RCC 7860 (cell line): ENCODE data around the gene SLC25A30.

Experiments
- DNase-seq: peaks from one replicate; pipeline ENCODE4 v3.0.0-alpha.2; 2015; ENCODE audit warnings: low spot score
- FAIRE-seq: peaks from 2 replicates; lab custom pipeline; 2012; peaks lifted over from hg19 to GRCh38; lab: Jason Lieb, UNC

Gene SLC25A30, protein sequence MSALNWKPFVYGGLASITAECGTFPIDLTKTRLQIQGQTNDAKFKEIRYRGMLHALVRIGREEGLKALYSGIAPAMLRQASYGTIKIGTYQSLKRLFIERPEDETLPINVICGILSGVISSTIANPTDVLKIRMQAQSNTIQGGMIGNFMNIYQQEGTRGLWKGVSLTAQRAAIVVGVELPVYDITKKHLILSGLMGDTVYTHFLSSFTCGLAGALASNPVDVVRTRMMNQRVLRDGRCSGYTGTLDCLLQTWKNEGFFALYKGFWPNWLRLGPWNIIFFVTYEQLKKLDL

DNA sequence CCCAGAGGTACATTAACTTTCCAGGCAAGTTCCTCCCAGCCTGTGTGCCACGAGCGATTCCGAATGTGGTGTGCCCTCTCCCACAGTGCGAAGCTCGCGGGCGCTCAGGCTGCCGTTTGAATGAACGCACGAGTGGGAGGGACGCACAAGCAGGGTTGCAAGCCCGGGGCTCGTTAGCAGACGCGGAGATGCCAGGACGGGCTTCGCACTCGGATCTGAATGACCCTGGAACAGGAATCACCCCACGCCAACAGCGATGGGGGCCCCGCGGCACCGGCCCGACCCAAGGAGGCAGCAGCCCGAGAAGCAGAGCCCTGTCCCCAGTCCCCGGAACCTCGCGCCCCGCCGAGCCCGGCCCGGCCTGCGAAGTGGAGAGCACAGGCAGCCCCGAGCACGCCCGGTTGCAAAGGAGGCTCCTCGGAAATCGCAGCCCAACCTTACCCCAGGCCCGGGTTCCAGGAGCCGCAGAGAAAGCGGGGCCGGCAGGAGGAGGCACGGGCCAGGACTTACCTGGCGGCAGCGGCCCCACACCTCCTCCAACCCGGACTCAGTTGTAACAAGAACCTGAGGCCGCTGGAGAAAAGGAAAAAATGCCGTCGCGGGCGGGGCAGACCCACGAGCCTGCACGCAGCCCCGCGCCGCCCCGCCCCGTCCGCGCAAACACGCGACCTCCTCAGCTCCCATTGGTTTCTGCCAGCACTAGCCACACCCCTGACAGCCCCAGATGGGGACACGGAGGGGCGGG is at the start of gene SLC25A30:
TSS of gene SLC25A30 (minus strand) at position 584 of the 745 bp plus-strand sequence. CDS start 6,948 bp downstream, outside the sequence.
- DNase-seq (peak; percentile 70), FAIRE-seq (no peak)

DNA sequence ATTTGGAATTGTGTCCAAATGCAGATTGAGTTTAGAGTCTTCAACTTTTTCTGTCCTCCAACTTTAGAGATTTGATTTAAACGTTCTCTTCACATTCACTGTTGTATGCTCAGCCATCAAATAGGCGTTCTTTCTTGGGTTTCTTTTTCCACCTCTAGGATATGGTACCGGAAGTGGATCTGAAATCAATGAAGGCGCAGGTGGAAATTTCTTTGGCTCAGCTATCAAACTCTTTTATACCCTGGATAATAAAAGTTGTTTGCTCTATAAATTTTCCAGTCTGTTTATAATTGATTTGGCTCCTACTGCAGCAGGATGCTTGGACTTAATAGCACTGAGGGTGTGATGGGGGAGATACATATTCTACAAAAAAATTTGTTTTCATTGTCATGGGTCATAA is 48.2 kb upstream of the SLC25A30 start:
- DNase-seq (no peak), FAIRE-seq (no peak)

- DNase-seq: peak; percentile 91
- FAIRE-seq: peak; percentile 87
These were observed 46.7 kb upstream of the SLC25A30 start, which contains the start of gene COG3 for GRCh38 chr13:45464687-45465453. TSS of gene COG3 (plus strand) at chr13:45464939. CDS start at chr13:45465037, 98 bp downstream.

DNA sequence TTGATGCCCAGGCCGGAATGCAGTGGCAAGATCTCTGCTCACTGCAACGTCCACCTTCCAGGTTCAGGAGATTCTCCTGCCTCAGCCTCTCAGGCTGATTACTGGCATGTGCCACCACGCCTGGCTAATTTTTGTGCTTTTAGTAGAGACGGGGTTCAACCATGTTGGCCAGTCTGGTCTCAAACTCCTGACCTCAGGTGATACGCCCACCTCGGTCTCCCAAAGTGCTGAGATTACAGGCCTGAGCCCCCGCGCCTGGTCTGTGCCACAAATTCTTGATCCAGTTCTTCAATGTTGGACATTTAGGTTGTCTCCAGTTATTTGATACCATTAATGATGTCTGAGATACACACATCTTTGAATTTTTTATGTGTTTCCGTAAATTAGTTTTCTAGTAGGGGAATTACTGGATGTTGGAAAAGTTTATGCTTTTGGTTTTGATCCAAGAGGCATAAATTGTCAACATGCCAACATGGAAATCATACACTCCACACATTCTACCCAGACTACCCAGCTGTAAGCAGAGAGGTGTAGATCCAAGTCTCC is 46.0 kb upstream of the SLC25A30 start:
- DNase-seq (no peak), FAIRE-seq (no peak)

GRCh38 chr13:45456196-45456972 is 38.2 kb upstream of the SLC25A30 start:
- FAIRE-seq (no peak), DNase-seq (no peak)

DNA sequence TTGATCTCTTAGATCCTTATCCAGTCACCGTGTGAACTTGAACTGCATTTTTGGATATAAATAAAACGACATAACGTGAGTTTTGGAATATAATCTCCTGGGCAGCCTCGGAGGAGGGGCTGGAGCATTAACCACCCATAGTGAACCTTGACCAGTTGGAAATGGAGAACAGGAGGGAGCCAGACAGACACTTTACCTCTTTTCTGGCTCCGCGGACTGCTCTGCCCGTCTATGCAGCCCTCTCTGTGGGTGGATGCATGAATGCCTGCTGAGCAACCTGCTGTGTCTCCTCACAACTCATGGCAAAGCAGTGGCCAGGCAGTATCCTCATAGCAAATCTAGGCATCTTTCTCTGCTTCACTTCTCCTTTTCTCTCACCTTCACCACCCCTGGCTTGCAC is 36.0 kb upstream of the SLC25A30 start:
- DNase-seq: no peak
- FAIRE-seq: no peak

GRCh38 chr13:45451282-45451681 is 33.1 kb upstream of the SLC25A30 start:
- DNase-seq (no peak), FAIRE-seq (no peak)

DNA sequence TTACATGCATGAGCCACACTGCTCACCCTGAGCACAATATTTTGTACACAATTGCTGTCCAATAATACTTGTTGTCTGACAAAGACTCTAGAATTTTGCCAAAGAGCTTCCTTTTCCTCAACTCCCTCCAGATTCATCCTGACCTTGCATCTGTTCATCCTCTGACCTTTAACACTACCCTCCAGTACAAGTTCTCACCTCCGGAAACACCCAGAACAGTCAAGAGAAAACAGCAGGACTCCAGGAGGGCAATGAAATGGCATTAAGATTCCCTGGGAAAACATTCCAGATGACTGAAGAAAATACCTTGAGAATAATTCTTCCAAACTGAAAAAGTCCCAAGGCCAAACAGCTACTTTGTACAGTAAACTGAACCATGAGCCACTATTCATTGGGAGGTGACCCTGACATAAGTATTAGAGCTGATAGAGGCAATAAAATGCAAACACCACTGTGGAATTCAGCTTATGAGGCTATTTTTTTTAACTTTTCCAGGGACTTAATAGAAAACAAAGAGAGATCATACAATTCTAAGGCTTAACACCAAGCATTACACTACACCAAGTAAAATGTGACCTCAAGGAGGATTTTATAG is 30.9 kb upstream of the SLC25A30 start:
- FAIRE-seq (no peak), DNase-seq (no peak)

GRCh38 chr13:45447050-45447661 is 29.0 kb upstream of the SLC25A30 start:
- no peak for DNase-seq
- FAIRE-seq: no peak

- DNase-seq (no peak), FAIRE-seq (no peak)
These were observed 28.0 kb upstream of the SLC25A30 start for GRCh38 chr13:45446181-45446580.

DNA sequence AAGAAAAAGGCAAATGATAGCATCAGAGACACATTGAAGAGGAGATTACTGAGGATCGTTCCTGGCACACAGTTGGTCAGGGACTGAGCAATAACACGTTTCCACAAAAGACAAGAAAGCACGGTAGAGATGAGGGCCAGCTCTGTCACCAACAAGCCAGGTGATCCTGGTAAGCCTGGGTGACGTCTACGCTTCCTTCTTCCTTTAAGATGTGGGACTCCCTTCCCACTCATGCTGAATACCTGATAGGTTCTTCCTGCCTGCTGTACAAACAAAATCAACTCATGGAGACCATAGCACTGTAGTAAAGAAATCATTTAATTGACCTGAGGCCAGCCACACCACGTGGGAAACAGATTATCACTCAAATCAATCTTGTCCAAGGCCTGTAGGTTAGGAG is 26.9 kb upstream of the SLC25A30 start:
- DNase-seq: no peak

DNA sequence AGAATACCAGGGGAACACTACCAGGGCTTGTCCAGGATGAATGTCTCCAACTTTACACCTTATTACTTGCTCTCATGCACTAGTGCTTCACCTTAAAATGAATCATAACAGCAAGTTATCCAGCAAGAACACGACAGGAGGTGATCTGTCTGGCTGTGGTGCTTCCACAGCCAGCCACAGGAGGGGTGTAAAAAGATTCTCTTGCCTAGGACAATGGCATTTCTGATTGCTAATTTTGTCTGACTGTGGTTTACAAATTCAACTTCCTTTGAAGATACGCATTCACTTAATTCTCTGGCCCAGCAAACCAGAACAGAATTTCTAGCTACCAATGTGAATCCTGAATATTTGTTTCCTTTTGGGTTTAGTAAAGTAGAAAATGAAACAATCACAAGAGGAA is 23.5 kb upstream of the SLC25A30 start:
- peak; percentile 30 for FAIRE-seq
- peak; percentile 32 for DNase-seq

More for the DNA sequence above, 26.9 kb upstream of the SLC25A30 start:
- no peak for FAIRE-seq

DNA sequence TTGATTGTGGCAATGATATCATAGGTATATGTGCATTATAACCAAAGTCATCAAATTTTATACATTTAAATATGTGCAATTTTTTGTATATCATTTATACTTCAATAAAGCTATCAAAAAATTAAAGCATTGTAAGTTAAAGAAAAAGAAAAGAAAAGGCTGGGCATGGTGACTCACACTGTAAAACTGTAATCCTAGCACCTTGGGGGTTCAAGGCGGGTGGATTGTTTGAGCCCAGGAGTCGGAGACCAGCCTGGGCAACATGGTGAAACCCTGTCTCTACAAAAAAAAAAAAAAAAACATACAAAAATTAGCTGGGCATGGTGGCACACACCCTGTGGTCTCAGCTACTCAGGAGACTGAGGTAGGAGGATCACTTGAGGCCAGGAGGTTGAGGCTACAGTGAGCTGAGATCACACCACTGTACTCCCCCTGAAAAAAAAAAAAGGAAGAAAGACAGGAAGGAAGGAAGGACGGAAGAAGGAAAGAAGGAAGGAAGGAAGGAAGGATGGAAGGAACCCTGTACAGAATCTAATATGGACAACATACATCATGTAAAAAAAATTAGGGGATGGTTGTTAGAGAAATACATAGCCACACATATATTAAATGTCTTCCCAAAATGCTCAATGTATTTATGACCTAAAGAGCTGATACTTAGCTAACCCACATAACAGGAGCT is 21.7 kb upstream of the SLC25A30 start:
- DNase-seq (no peak), FAIRE-seq (no peak)

- DNase-seq: no peak
- FAIRE-seq: no peak
These were observed 20.8 kb upstream of the SLC25A30 start for GRCh38 chr13:45439008-45439407.

DNA sequence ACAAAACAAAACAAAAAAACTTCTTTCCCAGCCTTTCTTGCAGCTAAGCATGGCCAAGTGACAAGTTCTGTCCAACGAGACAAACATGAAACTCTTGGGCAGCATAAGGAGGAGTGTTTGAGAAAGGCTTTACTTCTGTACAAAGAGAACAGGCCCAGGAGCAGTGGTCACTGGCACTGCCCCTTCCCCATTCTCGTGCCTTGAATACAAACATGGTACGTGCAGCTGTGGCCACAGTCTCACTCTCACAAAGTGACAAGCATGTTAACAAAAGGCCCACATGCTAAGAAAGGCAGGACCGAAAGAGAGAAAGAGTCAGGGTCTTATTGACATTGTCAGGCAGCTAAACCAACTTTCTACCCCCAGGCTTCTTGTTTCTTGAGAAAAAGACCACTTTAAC is 19.8 kb upstream of the SLC25A30 start:
- DNase-seq (no peak), FAIRE-seq (no peak)

DNA sequence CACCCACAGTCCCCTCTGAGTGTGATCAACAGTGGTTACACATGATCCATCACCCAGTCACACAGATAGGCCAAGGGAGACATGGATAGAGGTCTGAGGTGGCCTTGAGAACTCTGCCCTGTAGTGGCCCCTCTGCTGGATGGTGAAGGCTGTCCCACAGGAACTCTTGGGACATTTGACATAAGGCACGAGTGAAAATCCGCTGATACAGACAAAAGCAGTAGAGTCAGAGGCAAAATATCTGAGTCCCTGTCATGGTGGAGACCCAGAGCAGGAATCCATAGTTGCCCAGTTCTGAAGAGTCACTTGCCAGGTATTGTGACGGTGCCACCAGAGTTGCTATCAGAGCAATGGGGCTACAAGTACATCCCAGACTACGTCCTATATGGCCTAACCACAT is 18.8 kb upstream of the SLC25A30 start:
- no peak for FAIRE-seq
- DNase-seq: no peak

GRCh38 chr13:45436332-45436731 is 18.2 kb upstream of the SLC25A30 start:
- FAIRE-seq: no peak

DNA sequence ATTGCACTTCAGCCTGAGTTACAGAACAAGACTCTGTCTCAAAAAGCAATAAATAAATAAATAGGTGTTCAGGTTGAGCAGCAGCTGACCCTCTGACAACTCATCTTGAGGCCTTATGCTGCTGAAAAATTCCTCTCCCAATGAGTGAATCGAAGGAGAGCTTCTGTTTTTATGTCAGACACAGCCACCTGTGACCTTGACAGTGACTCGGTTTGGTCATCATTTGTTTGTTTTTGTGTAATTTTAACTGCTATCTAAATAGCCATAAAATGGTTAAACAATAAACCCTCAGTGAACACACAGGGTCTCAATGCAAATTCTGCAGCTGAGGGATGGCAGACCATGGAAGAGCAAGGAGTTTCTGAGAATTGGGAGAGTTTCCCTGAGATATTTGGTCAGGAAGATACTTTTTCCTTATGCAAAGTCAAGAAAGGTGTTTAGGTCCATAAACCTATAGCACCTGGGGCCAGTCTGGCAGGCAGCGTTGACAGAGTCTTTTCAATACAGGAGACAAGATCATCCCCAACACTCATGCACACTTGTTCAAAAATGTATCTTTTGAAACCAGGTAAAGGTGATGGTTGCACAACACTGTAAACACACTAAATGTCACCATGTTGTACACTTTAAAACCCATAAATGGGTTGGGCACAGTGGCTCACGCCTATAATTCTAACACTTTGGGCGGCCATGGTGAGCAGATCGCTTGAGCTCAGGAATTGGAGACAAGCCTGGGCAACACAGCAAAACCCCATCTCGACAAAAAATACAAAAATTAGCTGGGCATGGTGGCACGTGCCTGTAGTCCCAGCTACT is 16.6 kb upstream of the SLC25A30 start:
- FAIRE-seq: no peak
- no peak for DNase-seq

More at GRCh38 chr13:45436332-45436731, 18.2 kb upstream of the SLC25A30 start:
- no peak for DNase-seq
